CD4-positive, alpha-beta T cell treated with Interleukin-10 for 1 hour (primary cell): ENCODE results near the gene APP.

Experiments used
- DNase-seq: peaks from one replicate; pipeline ENCODE4 v3.0.0-alpha.2; 2020

The APP gene

DNA sequence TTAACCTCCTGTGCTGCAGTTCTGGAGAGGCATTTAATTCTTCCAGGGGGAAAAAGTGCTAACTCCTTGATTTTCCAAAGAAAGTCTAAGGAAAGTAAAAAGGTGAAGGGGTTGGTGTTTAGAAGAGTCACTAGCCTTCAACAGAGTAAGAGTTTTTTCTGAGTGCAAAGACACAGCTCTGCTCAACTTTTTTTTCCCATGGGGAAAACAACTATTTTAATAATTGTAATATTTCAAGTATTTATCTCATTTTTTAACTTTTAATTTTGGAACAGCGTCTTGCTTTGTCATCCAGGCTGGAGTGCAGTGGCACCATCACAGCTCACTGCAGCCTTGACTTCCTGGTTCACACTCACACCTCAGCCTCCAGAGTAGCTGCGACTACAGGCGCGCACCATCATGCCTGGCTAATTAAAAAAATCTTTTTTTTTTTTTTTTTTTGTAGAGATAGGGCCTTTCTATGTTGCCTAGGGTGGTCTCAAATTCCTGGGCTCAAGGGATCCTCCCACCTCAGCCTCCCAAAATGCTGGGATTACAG lies 202.6 kb downstream of the APP start:
- DNase-seq = no peak

DNA sequence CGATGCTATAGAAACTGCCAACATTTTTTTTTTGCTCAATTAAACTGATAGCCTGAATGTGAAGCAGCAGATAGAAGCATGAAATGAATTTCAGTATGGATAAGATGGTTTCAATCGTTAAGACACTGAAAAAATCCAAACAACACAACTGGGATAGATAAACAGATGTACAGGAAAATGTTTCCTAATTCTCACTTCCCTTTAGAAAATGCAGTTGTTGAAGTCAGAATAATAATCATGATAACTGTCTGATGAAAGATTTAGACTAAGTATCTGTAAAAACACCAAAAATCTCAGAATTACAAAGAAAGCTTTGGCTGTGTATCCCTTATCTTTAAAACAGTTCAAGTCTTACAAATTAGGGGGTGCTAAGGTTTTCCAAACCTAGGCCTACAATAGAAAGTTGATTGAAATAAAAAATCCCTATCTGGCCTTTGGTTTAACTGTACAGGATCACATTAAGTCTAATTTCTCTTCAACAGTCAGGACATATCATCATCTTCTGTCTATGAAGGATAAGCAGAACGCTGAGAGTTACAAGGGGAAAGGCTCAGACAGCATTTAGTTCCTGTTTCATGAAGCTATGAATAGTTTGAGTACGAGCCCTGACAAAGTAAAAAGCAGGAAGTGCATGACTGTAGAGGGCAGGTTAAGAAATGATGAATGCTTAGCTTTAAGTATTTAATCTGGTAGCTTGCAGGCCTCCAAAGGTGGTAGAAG lies 203.2 kb downstream of the APP start:
- DNase-seq = no peak

- DNase-seq = no peak
These were observed 204.4 kb downstream of the APP start for GRCh38 chr21:25965951-25966707.

GRCh38 chr21:25964926-25965325 lies 205.6 kb downstream of the APP start:
- no peak for DNase-seq

GRCh38 chr21:25964015-25964414 lies 206.6 kb downstream of the APP start:
- no peak for DNase-seq

DNA sequence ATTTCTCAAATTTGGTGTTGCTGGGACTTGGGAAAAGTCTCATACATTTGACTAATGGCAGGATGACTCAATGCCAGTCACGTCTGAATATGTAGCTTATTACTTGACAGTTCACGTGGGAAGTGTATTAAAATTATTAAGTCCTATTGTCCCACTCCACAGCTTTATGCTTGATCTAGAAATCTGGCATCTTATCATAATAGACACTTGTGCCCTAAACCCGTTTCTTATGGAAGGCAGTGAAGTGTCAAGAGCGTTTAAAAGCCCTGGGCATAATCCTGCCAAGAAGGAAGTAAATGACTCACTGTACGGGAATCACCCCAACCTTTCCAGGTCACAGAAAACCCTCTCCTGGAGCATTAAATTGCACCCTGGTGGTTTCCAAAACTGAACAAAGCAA lies 207.4 kb downstream of the APP start:
- no peak for DNase-seq

- no peak for DNase-seq
These were observed 209.5 kb downstream of the APP start for GRCh38 chr21:25961042-25961441.

- DNase-seq = no peak
These were observed 210.2 kb downstream of the APP start for GRCh38 chr21:25960402-25960801.

DNA sequence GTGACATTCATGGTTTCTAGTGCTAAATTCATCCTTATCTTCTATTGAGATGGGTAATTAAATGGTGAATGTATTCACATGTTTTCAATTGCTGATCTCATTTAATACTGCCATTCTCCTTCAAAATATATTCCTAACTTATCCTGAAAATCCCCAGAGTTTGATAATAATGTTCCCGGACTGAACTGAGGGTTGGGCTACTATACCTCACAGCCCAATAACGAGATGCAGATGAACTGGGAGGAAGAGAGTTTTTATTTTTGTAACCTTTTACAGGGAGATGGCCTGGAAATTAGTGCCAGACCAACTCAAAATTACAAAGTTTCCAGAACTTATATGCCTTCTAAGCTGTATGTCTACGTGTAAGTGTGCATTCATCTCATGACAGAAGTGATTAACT lies 210.8 kb downstream of the APP start:
- DNase-seq = no peak

DNA sequence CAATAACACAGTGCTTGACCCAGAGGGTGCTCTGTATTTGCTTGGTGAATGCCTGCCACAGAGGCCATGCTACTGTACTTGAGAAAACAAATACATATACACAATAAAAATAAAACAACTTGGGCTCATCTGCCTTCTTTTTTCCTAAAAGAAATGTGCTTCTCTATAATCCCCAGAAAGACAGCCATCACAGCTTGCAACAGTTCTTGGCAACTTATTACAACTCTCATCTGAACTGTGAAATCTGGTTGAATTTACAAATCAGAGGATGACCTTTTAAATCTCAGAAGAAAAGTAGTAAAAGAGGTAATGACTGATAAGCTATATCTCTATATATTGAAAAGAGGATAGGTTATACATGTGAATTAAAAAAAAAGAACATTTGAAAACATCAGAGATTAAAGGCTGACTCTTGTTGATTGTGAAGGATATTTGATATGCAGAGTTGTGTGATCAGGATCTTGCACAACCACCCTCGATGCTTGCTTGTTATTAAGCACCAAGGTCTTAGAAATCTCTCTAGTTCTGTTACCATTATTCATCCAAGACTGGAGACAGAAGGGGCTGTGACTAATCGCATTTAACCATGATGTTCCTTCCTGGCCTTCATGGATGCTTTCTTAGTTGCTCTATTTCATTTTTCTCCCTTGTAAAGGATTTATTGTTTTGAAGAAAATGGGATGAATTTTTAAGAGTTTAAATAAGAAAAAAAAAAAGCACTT lies 213.4 kb downstream of the APP start:
- no peak for DNase-seq

- DNase-seq = no peak
These were observed 214.9 kb downstream of the APP start for GRCh38 chr21:25955646-25956045.

DNA sequence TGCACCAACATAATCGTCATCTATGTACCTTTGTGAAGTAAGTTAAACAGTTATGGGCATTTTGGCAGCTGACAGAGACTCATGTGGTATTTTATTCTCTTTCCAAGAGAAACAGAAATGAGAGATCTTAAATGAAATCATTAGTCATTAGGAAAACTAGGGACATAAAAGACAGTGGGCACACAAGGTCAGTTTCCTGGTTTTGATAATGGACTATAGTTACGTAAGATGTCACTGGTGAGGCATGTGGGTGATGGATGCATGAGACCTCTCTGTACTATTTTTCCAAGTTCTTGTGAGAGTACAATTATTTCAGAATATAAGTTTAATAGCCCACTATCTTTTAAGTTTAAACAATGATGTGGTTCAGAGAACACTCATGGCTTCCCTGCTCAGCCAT lies 216.9 kb downstream of the APP start:
- no peak for DNase-seq

DNA sequence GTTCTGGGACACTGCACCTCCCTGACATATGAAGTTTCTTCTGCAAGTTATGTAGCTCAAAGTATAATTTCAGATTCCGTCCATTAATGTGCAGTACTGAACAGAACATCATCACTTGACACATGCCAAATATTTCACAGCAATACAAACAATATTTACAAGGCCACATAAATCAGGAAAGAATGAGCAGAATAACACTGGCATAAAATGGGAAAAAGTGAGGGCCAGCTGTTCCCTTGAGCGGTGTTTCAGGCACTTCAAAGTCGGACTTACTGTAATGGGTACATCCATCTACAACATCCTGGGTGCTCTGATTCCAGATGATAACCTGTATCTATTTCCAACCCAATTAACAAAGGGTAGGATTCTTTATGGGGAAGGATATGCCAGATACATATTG lies 217.4 kb downstream of the APP start:
- DNase-seq = no peak

DNA sequence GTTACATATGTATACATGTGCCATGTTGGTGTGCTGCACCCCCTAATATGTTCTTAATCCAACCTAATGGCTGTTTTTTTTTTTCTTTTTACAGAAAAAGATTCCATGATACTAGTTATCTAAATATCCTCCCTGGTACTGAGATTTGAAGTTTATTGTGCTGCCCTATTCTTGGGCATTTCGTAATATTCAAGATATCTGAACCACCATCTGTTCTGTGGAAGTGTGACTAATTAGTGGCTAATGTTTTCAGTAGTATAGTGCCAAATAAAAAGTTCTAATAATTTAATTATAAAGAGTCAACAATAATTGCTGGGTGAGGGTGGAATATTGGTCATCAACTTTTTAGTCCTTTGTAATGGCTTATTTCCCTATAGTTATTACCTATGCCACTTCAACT lies 218.3 kb downstream of the APP start:
- no peak for DNase-seq

- DNase-seq = no peak
These were observed 220.9 kb downstream of the APP start for GRCh38 chr21:25949701-25950100.

- DNase-seq = no peak
These were observed 225.8 kb downstream of the APP start for GRCh38 chr21:25944672-25945213.

GRCh38 chr21:25944082-25944481 lies 226.5 kb downstream of the APP start:
- DNase-seq = no peak

GRCh38 chr21:25942135-25942534 lies 228.4 kb downstream of the APP start:
- DNase-seq = no peak

- DNase-seq = no peak
These were observed 231.2 kb downstream of the APP start for GRCh38 chr21:25939396-25939761.

GRCh38 chr21:25938658-25939395 lies 231.7 kb downstream of the APP start:
- DNase-seq = no peak

- no peak for DNase-seq
These were observed 233.8 kb downstream of the APP start for GRCh38 chr21:25936776-25937175.

- no peak for DNase-seq
These were observed 235.8 kb downstream of the APP start for GRCh38 chr21:25934771-25935224.

GRCh38 chr21:25934130-25934529 lies 236.4 kb downstream of the APP start:
- no peak for DNase-seq
